Left ventricle myocardium inferior (tissue), 1 donor: Measurements from ENCODE around the gene SMYD3. TPM values are rescaled to one million over a fixed set of nuclear protein-coding genes. Genes with fewer than 3 reads are reported as not detected.
"Not testable (repeated sequence)": the region's sequence is repeated elsewhere in the genome, so short reads cannot be mapped to it uniquely, and the experiment has no call there.

ENCODE experiments used
- DNase-seq: peaks from one replicate; pipeline ENCODE4 v3.0.0-alpha.2; 2020
- H3K27ac ChIP-seq: fragments of 200-600 bp; replicated peaks from 2 replicates; pipeline ENCODE4 v1.8.0; 2021
- H3K27me3 ChIP-seq: fragments of 200-600 bp; 2 replicates; pipeline ENCODE4 v1.8.0; 2021; ENCODE audit warnings: low read depth
- H3K36me3 ChIP-seq: fragments of 200-600 bp; 2 replicates; pipeline ENCODE4 v1.8.0; 2021
- H3K4me1 ChIP-seq: fragments of 200-600 bp; 2 replicates; pipeline ENCODE4 v1.8.0; 2021
- H3K4me3 ChIP-seq: fragments of 200-600 bp; 2 replicates; pipeline ENCODE4 v1.8.0; 2021; ENCODE audit warnings: mild to moderate bottlenecking, moderate library complexity
- H3K9me3 ChIP-seq: fragments of 200-600 bp; replicated peaks from 2 replicates; pipeline ENCODE4 v1.8.0; 2021
- CTCF ChIP-seq: fragments of 200-600 bp; IDR thresholded peaks from 2 replicates; pipeline ENCODE4 v1.8.0; 2021; ENCODE audit warnings: antibody characterized with exemption, mild to moderate bottlenecking, borderline replicate concordance
- intact Hi-C: fragments of 100-400 bp; cut with micrococcal nuclease; formaldehyde crosslinking; loops from one replicate; pipeline ENCODE4 v1.11.0; 2022
- total RNA-seq: library from RNA; stranded (reverse); fragmentation: NEBNext Ultra II Directional; extraction: Animal tissue kit (Norgen Biotek cat#: 25700); gene quantifications from one replicate; pipeline ENCODE4 v1.2.1, GENCODE V29; 2021
- donor health status: DM: no; HTN: yes; CAD: no; lungs with severe emphysema.

The SMYD3 gene
- total RNA-seq, 1 donor from 2014 or later: 9.9 TPM

- Histone ChIP-seq H3K36me3 (no peaks in the 10 kb centered on the region), H3K4me1 (peaks cover 4% of the 10 kb centered on the region), H3K27ac (no peak overlapping the region), H3K27me3 (no peaks in the 10 kb centered on the region), H3K4me3 (no peak overlapping the region), H3K9me3 (peaks cover 15% of the 10 kb centered on the region)
- DNase-seq: no peak
- intact Hi-C loops: no loop called here
- no peak for TF ChIP-seq CTCF
These were observed 141.4 kb downstream of the SMYD3 start for GRCh38 chr1:246365708-246366107.

- Histone ChIP-seq H3K4me3 (no peak overlapping the region), H3K9me3 (peaks cover 27% of the 10 kb centered on the region), H3K4me1 (peaks cover 4% of the 10 kb centered on the region), H3K27me3 (no peaks in the 10 kb centered on the region), H3K27ac (no peak overlapping the region), H3K36me3 (no peaks in the 10 kb centered on the region)
- intact Hi-C loops: no loop called here
- no peak for DNase-seq
- no peak for TF ChIP-seq CTCF
These were observed 142.6 kb downstream of the SMYD3 start for GRCh38 chr1:246364415-246364941.

GRCh38 chr1:246357014-246357598 is 150.0 kb downstream of the SMYD3 start:
- H3K27me3 ChIP-seq, H3K4me1 ChIP-seq, H3K4me3 ChIP-seq, intact Hi-C loops, H3K36me3 ChIP-seq, H3K27ac ChIP-seq, DNase-seq: not testable (repeated sequence)
- H3K9me3 ChIP-seq: peaks cover 53% of the 10 kb centered on the region

GRCh38 chr1:246355411-246356230 is 151.5 kb downstream of the SMYD3 start:
- DNase-seq: no peak
- Histone ChIP-seq H3K36me3 (no peaks in the 10 kb centered on the region), H3K4me3 (no peak overlapping the region), H3K4me1 (peaks cover 5% of the 10 kb centered on the region), H3K27me3 (no peaks in the 10 kb centered on the region), H3K27ac (no peak overlapping the region), H3K9me3 (peaks cover 38% of the 10 kb centered on the region)
- TF ChIP-seq CTCF: no peak
- intact Hi-C loops: no loop called here

GRCh38 chr1:246351721-246352120 is 155.4 kb downstream of the SMYD3 start:
- DNase-seq: no peak
- Histone ChIP-seq H3K27me3 (no peaks in the 10 kb centered on the region), H3K4me1 (peaks cover 11% of the 10 kb centered on the region), H3K27ac (no peak overlapping the region), H3K36me3 (no peaks in the 10 kb centered on the region), H3K9me3 (peaks cover 5% of the 10 kb centered on the region), H3K4me3 (no peak overlapping the region)
- intact Hi-C loops: no loop called here
- no peak for TF ChIP-seq CTCF

GRCh38 chr1:246350745-246351144 is 156.3 kb downstream of the SMYD3 start:
- H3K4me1 ChIP-seq: peaks cover 11% of the 10 kb centered on the region
- no peak for TF ChIP-seq CTCF
- H3K27ac ChIP-seq: no peak overlapping the region
- H3K4me3 ChIP-seq: no peak overlapping the region
- H3K36me3 ChIP-seq: no peaks in the 10 kb centered on the region
- H3K27me3 ChIP-seq: no peaks in the 10 kb centered on the region
- H3K9me3 ChIP-seq: peaks cover 3% of the 10 kb centered on the region
- intact Hi-C loops: no loop called here
- DNase-seq: no peak
